ENCODE measurements around the gene COG5.

- TF ChIP-seq, protein P1, sequence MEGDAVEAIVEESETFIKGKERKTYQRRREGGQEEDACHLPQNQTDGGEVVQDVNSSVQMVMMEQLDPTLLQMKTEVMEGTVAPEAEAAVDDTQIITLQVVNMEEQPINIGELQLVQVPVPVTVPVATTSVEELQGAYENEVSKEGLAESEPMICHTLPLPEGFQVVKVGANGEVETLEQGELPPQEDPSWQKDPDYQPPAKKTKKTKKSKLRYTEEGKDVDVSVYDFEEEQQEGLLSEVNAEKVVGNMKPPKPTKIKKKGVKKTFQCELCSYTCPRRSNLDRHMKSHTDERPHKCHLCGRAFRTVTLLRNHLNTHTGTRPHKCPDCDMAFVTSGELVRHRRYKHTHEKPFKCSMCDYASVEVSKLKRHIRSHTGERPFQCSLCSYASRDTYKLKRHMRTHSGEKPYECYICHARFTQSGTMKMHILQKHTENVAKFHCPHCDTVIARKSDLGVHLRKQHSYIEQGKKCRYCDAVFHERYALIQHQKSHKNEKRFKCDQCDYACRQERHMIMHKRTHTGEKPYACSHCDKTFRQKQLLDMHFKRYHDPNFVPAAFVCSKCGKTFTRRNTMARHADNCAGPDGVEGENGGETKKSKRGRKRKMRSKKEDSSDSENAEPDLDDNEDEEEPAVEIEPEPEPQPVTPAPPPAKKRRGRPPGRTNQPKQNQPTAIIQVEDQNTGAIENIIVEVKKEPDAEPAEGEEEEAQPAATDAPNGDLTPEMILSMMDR (IDR thresholded peaks at IDR 0.05), result no peak
- no peak for TF ChIP-seq POLR2A (IDR thresholded peaks at IDR 0.05)
These were observed 60.9 kb downstream of the COG5 start for GRCh38 chr7:107502797-107503196.
